ENCODE results near the gene ZMYND19.
"Not testable (repeated sequence)": the region's sequence is repeated elsewhere in the genome, so short reads cannot be mapped to it uniquely, and the experiment has no call there.

ZMYND19 gene

DNA sequence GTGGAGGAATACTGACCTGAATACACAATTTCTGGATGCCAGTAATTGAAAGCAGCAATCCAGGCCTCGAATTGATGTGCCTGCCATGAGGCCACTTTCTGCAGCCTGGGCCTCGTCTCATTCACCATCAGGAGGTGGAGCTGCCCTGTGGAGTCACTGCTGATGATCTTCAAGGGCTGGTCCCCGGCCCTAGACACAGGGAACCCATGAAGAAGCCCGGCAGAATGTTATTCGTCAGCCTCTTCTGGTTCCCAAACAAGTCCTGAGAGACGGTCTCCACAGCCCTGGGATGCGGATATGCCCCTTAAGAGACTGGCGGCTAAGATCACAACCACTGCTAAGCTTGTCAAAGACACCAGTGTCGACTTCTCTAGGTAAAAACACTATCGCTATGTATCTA is 16.1 kb downstream of the ZMYND19 start:
- TF ChIP-seq, protein P1, sequence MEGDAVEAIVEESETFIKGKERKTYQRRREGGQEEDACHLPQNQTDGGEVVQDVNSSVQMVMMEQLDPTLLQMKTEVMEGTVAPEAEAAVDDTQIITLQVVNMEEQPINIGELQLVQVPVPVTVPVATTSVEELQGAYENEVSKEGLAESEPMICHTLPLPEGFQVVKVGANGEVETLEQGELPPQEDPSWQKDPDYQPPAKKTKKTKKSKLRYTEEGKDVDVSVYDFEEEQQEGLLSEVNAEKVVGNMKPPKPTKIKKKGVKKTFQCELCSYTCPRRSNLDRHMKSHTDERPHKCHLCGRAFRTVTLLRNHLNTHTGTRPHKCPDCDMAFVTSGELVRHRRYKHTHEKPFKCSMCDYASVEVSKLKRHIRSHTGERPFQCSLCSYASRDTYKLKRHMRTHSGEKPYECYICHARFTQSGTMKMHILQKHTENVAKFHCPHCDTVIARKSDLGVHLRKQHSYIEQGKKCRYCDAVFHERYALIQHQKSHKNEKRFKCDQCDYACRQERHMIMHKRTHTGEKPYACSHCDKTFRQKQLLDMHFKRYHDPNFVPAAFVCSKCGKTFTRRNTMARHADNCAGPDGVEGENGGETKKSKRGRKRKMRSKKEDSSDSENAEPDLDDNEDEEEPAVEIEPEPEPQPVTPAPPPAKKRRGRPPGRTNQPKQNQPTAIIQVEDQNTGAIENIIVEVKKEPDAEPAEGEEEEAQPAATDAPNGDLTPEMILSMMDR (IDR thresholded peaks at IDR 0.05; ENCODE audit: insufficient read depth, low read length, missing control alignments), result no peak
- ChIA-PET CTCF (no interaction called here), POLR2A (no interaction called here)
- no peak for DNase-seq (ENCODE audit: low read depth, low spot score)
- no peak overlapping the region for H3K4me3 ChIP-seq (ENCODE audit: low read depth, low read length)

DNA sequence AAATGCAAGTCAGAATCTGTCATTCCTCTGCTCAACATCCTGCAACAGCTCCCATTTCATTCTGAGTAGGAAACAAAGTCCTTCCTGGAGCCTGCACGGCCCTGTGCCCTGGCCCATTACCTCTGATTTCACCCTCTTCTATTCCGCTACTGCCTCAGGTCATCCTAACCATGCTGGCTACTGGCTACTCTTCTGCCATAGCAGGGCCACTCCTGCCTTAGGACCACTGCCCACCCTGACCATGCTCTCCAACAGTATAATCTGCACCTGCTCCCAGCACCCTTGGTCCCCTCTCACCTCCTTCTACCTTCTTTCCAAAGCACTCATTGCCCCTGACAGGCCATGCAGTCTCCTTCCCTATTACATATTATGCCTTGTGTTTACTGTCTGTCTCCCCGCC is 19.7 kb downstream of the ZMYND19 start:
- ChIA-PET POLR2A (interaction anchor here (0.8 kb wide), 1 partner anchor 8 kb away, joined by 3 read pairs; the partner anchor contains the start of gene DPH7), CTCF (no interaction called here)
- DNase-seq (ENCODE audit: low read depth, low spot score), result no peak
- no peak overlapping the region for H3K4me3 ChIP-seq (ENCODE audit: low read depth, low read length)
- TF ChIP-seq, protein P1 (IDR thresholded peaks at IDR 0.05; ENCODE audit: insufficient read depth, low read length, missing control alignments), result no peak

DNA sequence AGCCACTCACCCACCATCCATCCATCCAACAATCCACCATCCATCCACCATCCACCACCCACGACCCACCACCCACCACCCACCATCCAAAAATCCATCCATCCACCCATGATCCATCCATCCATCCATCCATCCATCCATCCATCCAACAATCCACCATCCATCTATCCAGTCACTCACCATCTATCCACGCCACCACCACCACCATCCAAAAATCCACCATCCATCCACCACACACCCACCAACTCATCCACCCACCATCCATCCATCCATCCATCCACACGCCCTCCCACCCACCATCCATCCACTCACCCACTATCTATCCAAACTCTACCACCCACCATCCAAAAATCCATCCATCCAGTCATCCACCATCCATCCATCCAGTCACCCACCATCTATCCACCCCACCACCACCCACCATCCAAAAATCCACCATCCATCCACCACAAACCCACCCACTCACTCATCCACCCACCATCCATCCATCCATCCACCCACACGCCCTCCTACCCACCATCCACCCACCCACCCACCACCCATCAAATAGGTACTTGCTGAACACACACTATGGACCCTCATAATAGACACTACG is 20.6 kb downstream of the ZMYND19 start:
- ChIA-PET CTCF (no interaction called here), POLR2A (interaction anchor here (0.8 kb wide), 1 partner anchor 9 kb away, joined by 3 read pairs; the partner anchor contains the start of gene DPH7)
- no peak for DNase-seq (ENCODE audit: low read depth, low spot score)
- TF ChIP-seq, protein P1 (IDR thresholded peaks at IDR 0.05; ENCODE audit: insufficient read depth, low read length, missing control alignments), result no peak
- no peak overlapping the region for H3K4me3 ChIP-seq (ENCODE audit: low read depth, low read length)

DNA sequence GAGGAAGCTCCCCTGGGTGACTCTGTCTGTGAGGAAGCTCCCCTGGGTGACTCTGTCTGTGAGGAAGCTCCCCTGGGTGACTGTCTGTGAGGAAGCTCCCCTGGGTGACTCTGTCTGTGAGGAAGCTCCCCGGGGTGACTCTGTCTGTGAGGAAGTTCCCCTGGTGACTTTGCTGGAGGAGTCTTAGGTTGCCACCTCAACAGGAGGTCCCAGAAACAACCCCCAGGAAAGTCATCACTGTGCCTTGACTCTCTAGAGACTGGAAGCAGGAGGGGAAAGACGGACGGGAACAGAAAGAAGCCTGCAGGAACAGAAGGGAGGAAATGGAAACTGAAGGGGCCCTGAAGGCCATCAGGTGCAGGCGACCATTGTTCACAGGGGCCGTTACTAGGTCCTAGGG is 21.9 kb downstream of the ZMYND19 start:
- CTCF ChIA-PET; H3K4me3 ChIP-seq (ENCODE audit: low read depth, low read length); POLR2A ChIA-PET; DNase-seq (ENCODE audit: low read depth, low spot score): not testable (repeated sequence)

DNA sequence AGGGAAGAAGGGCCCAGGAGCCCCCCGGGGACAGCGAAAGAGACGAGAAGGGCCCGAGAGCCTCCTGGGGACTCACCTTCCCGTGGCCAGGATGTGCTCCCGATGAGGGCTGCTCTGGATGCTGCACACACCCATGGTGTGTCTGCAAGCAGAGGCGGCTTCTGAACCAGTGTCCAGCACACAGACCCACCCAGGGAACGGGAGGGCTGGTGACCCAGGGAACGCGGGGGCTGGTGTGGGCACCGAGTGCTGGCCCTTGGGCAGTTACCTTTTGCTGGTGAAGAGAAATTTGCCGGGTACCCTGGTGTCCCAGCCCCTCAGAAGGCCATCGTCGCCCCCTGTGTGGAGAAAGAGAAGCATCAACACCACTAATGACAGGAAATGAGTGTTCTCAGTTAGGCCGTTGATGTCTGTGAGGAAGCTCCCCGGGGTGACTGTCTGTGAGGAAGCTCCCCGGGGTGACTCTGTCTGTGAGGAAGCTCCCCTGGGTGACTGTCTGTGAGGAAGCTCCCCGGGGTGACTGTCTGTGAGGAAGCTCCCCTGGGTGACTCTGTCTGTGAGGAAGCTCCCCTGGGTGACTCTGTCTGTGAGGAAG is 25.4 kb downstream of the ZMYND19 start:
- no peak overlapping the region for H3K4me3 ChIP-seq (ENCODE audit: low read depth, low read length)
- no peak for DNase-seq (ENCODE audit: low read depth, low spot score)
- ChIA-PET CTCF (interaction anchor here (1.6 kb wide), 1 partner anchor 14 kb away, joined by 11 read pairs; the partner anchor contains the start of gene DPH7), POLR2A (no interaction called here)
- TF ChIP-seq, protein P1 (IDR thresholded peaks at IDR 0.05; ENCODE audit: insufficient read depth, low read length, missing control alignments), result no peak

DNA sequence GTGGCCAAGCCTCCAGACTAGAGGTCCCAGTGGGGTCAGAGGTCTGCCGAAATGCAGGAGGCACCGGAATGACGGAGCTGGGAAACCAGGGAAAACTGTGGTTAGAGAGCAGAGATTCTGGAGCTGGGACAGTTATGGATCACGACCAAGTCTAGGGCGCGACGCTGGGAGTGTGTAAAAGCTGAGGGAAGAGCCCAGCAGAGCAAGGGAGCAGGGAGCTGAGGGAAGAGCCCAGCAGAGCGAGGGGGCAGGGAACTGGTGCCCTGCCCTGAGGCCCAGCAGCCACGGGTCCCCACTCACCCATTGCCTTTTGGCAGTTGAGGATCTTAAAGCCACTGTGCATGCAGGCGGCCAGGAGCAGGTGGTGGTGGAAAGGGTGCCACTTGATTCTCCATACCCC is 26.2 kb downstream of the ZMYND19 start:
- ChIA-PET POLR2A (no interaction called here), CTCF (interaction anchor here (0.8 to 2.2 kb wide), 5 partner anchors 8 to 57 kb away, joined by 3 to 11 read pairs (median 4); partner anchors contain the start of genes DPH7 and MRPL41)
- DNase-seq (ENCODE audit: low read depth, low spot score), result no peak
- no peak overlapping the region for H3K4me3 ChIP-seq (ENCODE audit: low read depth, low read length)
- TF ChIP-seq, protein P1 (IDR thresholded peaks at IDR 0.05; ENCODE audit: insufficient read depth, low read length, missing control alignments), result no peak
